GM23248 (cell line): ENCODE results near the gene RUFY1. TPM values are rescaled to one million over a fixed set of nuclear protein-coding genes. Genes with fewer than 3 reads are reported as not detected.

Experiments used
- polyA plus RNA-seq: library from polyadenylated mRNA; unstranded; fragments of >200 nt; fragmentation: Nextera tagmentation; extraction: Ambion mirVana; gene quantifications from 2 replicates; pipeline ENCODE4 v1.2.1, GENCODE V29; 2016
- small RNA-seq: library from RNA; depleted of rRNA; stranded (forward); fragments of <200 nt; gene quantifications from one replicate; pipeline ENCODE3, GENCODE V24; 2014; ENCODE audit warnings: low read depth, low replicate concordance
- total RNA-seq: library from RNA; depleted of rRNA; stranded (reverse); fragments of >200 nt; shearing (Covaris generic); gene quantifications from 2 replicates; pipeline ENCODE4 v1.2.3, GENCODE V29; 2014; rRNA removed

Gene RUFY1
- total and polyA plus RNA-seq, 2 experiments from 2014 or later, result 27.2 to 41.9 TPM

Small RNAs within 50 kb of the gene (small RNA-seq; reads per million reads assigned to genes)
- gene AC136628.3 (not detected), gene RF00017 (not detected)

Other genes starting within 250 kb of the RUFY1 start
- 132 and 141 TPM in 2 replicates for gene ADAMTS2, start 205.1 kb upstream of the RUFY1 start, total RNA-seq
- gene ADAMTS2, start 205.1 kb upstream of the RUFY1 start, polyA plus RNA-seq, result 61.3 and 62.0 TPM in 2 replicates
- 220 and 271 TPM in 2 replicates for gene HNRNPH1, start 73.1 kb downstream of the RUFY1 start, total RNA-seq
- gene HNRNPH1, start 73.1 kb downstream of the RUFY1 start, polyA plus RNA-seq, result 145 and 163 TPM in 2 replicates
- not detected in 2 replicates for gene CBY3, start 130.5 kb downstream of the RUFY1 start, total RNA-seq
- 0.43 and 0.60 TPM in 2 replicates for gene CBY3, start 130.5 kb downstream of the RUFY1 start, polyA plus RNA-seq
- gene CANX, start 148.4 kb downstream of the RUFY1 start, total RNA-seq, result 466 and 488 TPM in 2 replicates
- 332 and 338 TPM in 2 replicates for gene CANX, start 148.4 kb downstream of the RUFY1 start, polyA plus RNA-seq
- gene MAML1, start 182.3 kb downstream of the RUFY1 start, total RNA-seq, result 8.0 and 9.5 TPM in 2 replicates
- gene MAML1, start 182.3 kb downstream of the RUFY1 start, polyA plus RNA-seq, result 5.8 and 6.3 TPM in 2 replicates
- 3.7 and 6.6 TPM in 2 replicates for gene LTC4S, start 243.4 kb downstream of the RUFY1 start, total RNA-seq
- gene LTC4S, start 243.4 kb downstream of the RUFY1 start, polyA plus RNA-seq, result 1.6 and 2.0 TPM in 2 replicates